Stomach (tissue), 4 donors: ENCODE results near the gene CACNA1E.

Experiments used
- POLR2AphosphoS5 ChIP-seq, 3 donors: sonication (generic); formaldehyde crosslinking; IDR thresholded peaks; one replicate each; pipeline ENCODE4 v1.6.1; 2016; ENCODE audit warnings: antibody characterized with exemption in 3 of 3
- TF ChIP-seq, protein P1 (sequence below), 7 experiments: fragments of 450-650 bp in 4 of 7; fragments of 200-600 bp in 3 of 7; sonication (generic) in 3 of 7; IDR thresholded peaks; one replicate each; pipeline ENCODE4 v1.5.1; 2016 to 2019; ENCODE audit warnings: antibody characterized with exemption in 7 of 7, control low read depth in 2 of 7, mild to moderate bottlenecking in 1 of 7

DNA sequence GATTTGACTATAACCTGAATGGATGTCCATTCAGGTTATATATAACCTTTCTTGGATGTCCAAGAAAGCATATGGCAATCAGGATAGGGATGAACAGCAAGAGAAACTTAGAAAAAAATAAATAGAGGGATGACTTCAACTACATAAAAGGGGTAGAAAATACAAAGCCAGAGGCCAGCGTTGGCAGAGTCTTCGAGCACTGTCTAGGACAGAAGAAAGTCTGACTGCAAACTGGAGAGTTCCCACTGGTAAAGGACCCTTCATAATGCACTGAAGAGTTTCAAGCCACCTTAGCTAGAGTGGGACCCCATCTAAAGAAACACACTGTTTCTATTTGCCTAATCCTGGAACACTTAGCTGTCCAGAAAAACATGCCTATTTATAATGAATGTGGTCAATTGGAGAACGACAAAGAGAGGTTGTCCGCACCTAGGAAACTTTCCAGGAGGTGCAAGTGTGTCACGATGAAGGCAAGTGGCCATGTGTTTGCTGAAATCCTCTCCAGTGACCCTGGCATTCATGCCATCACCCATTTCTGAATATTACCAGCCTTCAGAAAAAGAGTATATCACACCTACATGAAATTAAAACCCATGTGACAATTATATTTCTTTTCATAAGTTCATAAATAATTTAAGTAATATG lies 362.8 kb downstream of the CACNA1E start:
- TF ChIP-seq, protein P1, sequence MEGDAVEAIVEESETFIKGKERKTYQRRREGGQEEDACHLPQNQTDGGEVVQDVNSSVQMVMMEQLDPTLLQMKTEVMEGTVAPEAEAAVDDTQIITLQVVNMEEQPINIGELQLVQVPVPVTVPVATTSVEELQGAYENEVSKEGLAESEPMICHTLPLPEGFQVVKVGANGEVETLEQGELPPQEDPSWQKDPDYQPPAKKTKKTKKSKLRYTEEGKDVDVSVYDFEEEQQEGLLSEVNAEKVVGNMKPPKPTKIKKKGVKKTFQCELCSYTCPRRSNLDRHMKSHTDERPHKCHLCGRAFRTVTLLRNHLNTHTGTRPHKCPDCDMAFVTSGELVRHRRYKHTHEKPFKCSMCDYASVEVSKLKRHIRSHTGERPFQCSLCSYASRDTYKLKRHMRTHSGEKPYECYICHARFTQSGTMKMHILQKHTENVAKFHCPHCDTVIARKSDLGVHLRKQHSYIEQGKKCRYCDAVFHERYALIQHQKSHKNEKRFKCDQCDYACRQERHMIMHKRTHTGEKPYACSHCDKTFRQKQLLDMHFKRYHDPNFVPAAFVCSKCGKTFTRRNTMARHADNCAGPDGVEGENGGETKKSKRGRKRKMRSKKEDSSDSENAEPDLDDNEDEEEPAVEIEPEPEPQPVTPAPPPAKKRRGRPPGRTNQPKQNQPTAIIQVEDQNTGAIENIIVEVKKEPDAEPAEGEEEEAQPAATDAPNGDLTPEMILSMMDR (IDR thresholded peaks at IDR 0.05) = no peak
- TF ChIP-seq POLR2AphosphoS5 (IDR thresholded peaks at IDR 0.05) = no peak
